Ovary (tissue), 3 donors: ENCODE results near the gene MYO1H.

Experiments
- CTCF ChIP-seq, 3 donors: fragments of 450-650 bp in 2 of 3; fragments of 200-600 bp in 1 of 3; IDR thresholded peaks; one replicate each; pipeline versions ENCODE4 v1.5.1 to v1.8.0; 2016 to 2022; ENCODE audit warnings: antibody characterized with exemption in 3 of 3, mild to moderate bottlenecking in 1 of 3
- EP300 ChIP-seq: sonication (generic); formaldehyde crosslinking; IDR thresholded peaks from one replicate; pipeline ENCODE4 v1.6.1; 2017; ENCODE audit warnings: antibody characterized with exemption
- POLR2A ChIP-seq: fragments of 450-650 bp; IDR thresholded peaks from one replicate; pipeline ENCODE4 v1.6.1; 2017; ENCODE audit warnings: antibody characterized with exemption, mild to moderate bottlenecking, moderate library complexity
- donor health status: DM: no; HTN: no; CAD: no.

DNA sequence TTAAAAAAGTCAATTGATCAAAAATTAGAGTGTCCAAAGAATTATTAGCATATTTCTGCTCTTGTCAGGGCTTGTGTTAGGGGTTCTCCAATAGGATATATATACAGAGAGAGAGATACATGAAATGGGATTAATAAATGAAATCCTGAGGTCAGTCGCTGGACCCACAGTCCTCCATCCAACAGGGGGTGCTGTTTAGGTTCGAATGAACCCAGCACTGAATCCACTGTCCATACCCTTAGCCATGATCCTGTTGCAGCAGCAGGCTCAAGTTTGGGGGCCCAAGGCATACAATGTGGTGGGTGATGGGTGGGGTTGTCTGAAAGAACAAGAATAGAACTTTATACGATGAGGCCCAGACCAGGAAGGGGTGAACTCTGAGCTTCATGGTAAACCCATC lies 780 bp upstream of the MYO1H start:
- TF ChIP-seq CTCF (IDR thresholded peaks at IDR 0.05) (no peak), POLR2A (no peak), EP300 (no peak)
